Skeletal muscle tissue (tissue), 4 donors: ENCODE measurements around the gene CORO6. TPM values are rescaled to one million over a fixed set of nuclear protein-coding genes. Genes with fewer than 3 reads are reported as not detected.

Experiments
- H3K27ac ChIP-seq: one replicate; pipeline ENCODE4 v1.7.0; 2013; ENCODE audit warnings: mild to moderate bottlenecking, low read depth, low read length, inconsistent platforms
- H3K27me3 ChIP-seq, 3 donors: one replicate each; pipeline ENCODE4 v1.7.0; 2013; ENCODE audit warnings: low read length in 3 of 3; ENCODE audit not compliant: control insufficient read depth in 3 of 3, insufficient read depth in 3 of 3
- H3K36me3 ChIP-seq, 3 donors: one replicate each; pipeline ENCODE4 v1.7.0; 2013; ENCODE audit warnings: low read length in 3 of 3; ENCODE audit not compliant: control insufficient read depth in 3 of 3, insufficient read depth in 3 of 3
- H3K4me1 ChIP-seq, 3 donors: one replicate each; pipeline ENCODE4 v1.7.0; 2013; ENCODE audit warnings: low read length in 3 of 3, mild to moderate bottlenecking in 3 of 3; ENCODE audit not compliant: control insufficient read depth in 3 of 3, insufficient read depth in 3 of 3
- H3K4me3 ChIP-seq, 3 donors: one replicate each; pipeline ENCODE4 v1.7.0; 2013; ENCODE audit warnings: low read length in 3 of 3
- H3K9ac ChIP-seq, 3 donors: one replicate each; pipeline ENCODE4 v1.7.0; 2013; ENCODE audit warnings: low read length in 3 of 3, mild to moderate bottlenecking in 3 of 3, moderate library complexity in 2 of 3, low read depth in 1 of 3
- H3K9me3 ChIP-seq, 3 donors: one replicate each; pipeline ENCODE4 v1.7.0; 2013; ENCODE audit warnings: low read length in 3 of 3; ENCODE audit not compliant: control insufficient read depth in 3 of 3
- total RNA-seq: library from RNA; depleted of rRNA; stranded (reverse); fragments of >200 nt; gene quantifications from one replicate; pipeline ENCODE4 v1.2.3, GENCODE V29; 2014
- donor health status: Osteomylitis.

CORO6 gene
- total RNA-seq, 1 donor from 2014 or later, result 43.3 TPM

DNA sequence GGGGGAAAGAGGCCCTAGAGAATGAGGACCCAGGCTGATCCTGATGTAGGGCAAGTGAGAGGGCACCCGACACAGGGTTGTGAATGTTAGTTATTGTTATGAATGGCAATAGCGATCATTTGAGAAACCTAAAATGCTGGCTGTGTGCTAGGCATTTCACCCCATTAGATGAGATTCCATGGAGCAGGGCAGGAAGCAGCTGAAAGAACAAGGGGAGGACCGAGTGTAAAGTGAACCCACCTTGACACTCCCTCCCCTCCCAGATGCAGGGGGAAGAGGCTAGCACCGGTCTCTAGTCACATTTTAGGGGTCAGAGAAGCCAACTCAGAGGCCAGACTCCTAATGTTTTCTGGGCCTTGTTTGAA is 553 bp upstream of the CORO6 start:
- peak overlapping the region; percentile 76 to 90 (median 79) for H3K4me3 ChIP-seq

DNA sequence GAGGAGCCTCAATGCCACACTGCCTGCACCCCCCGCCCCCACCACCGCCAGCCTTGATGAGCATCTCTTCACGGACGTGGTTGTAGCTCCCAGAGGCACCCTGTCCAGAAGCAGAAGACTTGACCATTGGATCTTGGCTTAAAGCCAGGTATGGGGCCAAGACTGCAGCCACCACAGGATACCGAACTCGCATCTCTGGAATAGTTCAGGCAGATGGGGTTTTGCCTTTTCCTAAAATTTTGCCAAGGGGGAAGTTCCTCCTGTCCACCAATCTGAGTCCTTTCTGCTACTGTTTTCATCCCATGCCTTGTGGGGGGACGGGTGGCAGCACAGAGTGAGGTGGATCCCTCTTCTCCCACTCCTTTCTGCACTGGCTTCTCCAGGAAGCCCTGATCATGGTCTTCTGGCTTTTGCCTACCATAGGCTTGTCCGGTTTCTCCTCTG is 939 bp downstream of the CORO6 start:
- H3K27me3 ChIP-seq, result no peaks in the 10 kb centered on the region
- peak overlapping the region; percentile 91 to 97 (median 94) for H3K9ac ChIP-seq
- peak overlapping the region; percentile 97 for H3K27ac ChIP-seq

More for the DNA sequence above, 553 bp upstream of the CORO6 start:
- peaks cover 71 to 78% (median 77%) of the 10 kb centered on the region in 3 donors for H3K4me1 ChIP-seq
- no peaks in the 10 kb centered on the region for H3K27me3 ChIP-seq
- peak overlapping the region; percentile 97 for H3K27ac ChIP-seq
- no peaks in the 10 kb centered on the region for H3K9me3 ChIP-seq
- H3K36me3 ChIP-seq, result peaks cover 12 to 29% (median 16%) of the 10 kb centered on the region in 3 donors
- peak overlapping the region; percentile 47 to 97 (median 94) for H3K9ac ChIP-seq

DNA sequence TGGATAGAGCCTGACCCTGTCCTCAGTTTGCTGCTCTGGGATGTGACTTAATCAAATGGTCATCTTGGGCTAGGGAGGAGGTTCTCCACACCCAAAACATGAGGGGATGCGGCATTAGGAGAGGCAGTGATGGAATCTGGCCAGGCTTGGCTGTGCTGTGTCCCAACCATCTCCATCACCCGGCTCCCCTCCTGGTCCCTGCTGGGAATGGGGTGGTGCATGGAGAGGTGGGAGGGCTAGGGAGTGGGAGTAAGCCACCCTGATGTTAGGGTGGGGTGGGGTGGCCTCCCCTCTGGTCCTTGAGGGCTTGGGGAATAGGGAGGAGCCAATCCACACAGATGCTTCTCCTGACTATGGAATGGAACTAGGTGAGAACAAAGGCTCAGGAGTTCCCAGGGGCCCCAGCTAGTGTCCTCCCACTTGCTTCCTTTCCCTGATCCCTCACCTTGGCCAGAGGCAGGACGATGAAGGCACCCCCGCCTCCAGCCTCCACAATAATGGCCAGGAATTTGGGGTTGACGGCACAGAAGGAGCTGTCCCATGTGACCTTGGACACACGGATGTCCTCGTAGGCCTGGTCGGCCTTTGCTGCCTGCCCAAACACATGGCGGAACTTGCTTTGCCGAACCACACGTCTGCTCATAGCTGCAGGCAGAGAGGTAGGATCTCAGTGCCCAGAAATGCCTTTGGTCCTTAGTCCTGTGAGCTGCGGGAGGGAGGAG is 1.8 kb downstream of the CORO6 start:
- Histone ChIP-seq H3K4me1 (peaks cover 72 to 82% (median 79%) of the 10 kb centered on the region in 3 donors), H3K4me3 (peak overlapping the region; percentile 76 to 90 (median 79)), H3K36me3 (peaks cover 17 to 39% (median 21%) of the 10 kb centered on the region in 3 donors), H3K27ac (peak overlapping the region; percentile 97), H3K9me3 (no peaks in the 10 kb centered on the region), H3K9ac (peak overlapping the region; percentile 91 to 97 (median 94)), H3K27me3 (no peaks in the 10 kb centered on the region)

More for the DNA sequence above, 939 bp downstream of the CORO6 start:
- Histone ChIP-seq H3K36me3 (peaks cover 12 to 35% (median 16%) of the 10 kb centered on the region in 3 donors), H3K4me1 (peaks cover 71 to 80% (median 77%) of the 10 kb centered on the region in 3 donors), H3K9me3 (no peaks in the 10 kb centered on the region), H3K4me3 (peak overlapping the region; percentile 76 to 90 (median 79))

DNA sequence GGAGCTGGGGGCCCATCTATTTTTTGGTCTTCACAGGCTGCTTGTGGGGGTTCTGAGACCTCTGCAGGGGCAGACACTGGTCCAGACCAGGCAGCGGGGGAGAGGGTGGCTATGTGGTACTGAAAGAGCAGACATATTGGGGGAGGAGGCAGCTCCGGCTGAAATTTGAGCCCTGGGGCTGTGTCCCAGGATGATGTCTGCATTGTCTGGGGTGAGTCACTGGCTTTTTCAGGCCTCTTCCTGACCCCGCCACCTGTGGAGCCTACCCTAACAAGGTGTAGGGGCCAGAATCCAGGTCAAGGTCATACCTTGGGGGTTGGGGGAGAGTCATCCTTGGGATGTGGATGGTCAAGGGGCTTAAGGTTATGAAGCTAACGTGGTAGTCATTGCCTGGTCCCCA is 2.4 kb downstream of the CORO6 start:
- Histone ChIP-seq H3K27ac (peak overlapping the region; percentile 97), H3K27me3 (no peaks in the 10 kb centered on the region), H3K4me3 (peak overlapping the region; percentile 76 to 90 (median 79)), H3K9ac (peak overlapping the region; percentile 66 to 97 (median 94)), H3K36me3 (peaks cover 22 to 43% (median 23%) of the 10 kb centered on the region in 3 donors), H3K9me3 (no peaks in the 10 kb centered on the region), H3K4me1 (peaks cover 79 to 83% (median 83%) of the 10 kb centered on the region in 3 donors)

DNA sequence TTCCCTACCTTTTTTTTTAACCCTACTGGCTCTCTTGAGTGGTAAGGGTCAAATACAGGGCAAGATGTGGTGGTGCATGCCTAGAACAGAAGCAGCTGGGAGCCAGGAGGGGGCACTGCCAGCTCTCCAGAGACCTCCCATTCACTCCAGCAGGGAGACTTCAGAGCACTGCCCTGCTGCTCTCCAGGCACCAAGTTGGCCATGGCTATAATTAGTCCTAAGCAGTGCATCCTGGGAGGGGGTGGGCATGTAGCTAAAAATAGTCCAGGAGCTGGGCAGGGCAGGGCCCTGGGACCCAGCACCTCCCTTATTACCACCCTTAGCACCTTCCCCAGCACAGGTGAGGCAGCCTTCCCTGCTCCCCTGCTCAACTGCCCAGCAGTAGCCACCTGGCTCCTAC is 3.5 kb downstream of the CORO6 start:
- Histone ChIP-seq H3K9ac (peak overlapping the region; percentile 74 to 97 (median 94)), H3K9me3 (no peaks in the 10 kb centered on the region), H3K36me3 (peaks cover 26 to 43% (median 30%) of the 10 kb centered on the region in 3 donors), H3K27ac (peak overlapping the region; percentile 97), H3K4me1 (peaks cover 84 to 86% (median 85%) of the 10 kb centered on the region in 3 donors), H3K27me3 (no peaks in the 10 kb centered on the region), H3K4me3 (peak overlapping the region; percentile 76 to 90 (median 79))

DNA sequence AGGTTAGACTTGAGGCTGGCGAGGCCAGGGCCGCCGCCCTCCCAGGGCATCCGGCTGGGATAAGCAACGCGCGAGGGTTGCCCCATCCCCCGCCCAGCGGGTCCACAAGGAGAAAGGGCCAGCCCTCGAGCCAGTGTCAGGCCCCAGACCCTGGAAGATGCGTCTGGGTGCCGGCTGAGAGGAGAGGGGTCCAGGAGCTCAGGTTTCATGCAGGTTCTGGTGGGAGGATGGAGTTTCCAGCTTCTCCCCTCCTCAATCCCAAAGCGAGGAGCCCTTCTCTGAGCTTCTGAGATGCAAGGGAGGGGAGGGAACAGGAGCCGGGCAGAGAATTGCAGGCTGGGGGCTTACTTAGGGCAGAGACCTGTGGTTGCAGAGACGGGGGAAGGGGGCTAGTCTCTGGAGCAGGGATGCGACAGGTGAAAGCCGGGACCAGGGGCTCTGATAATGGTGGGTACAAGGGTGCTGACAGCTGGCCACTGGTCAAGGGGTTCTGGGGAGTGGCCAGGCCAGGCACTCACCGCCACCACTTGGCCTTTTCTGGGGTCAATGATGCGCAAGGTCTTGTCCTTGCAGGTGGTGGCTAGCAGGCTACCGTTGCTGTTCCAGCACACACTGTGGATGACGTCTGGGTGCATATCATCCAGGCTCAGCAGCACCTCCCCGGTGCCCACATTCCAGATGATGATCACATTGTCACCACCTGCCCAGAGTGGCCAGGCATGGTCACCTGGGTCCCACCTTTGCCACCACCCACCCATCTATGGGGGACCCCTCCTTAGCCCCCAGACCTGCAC is 4.2 kb downstream of the CORO6 start:
- Histone ChIP-seq H3K4me1 (peaks cover 86 to 88% (median 88%) of the 10 kb centered on the region in 3 donors), H3K9ac (peak overlapping the region; percentile 47 to 97 (median 71)), H3K9me3 (no peaks in the 10 kb centered on the region), H3K27ac (peak overlapping the region; percentile 97), H3K4me3 (peak overlapping the region; percentile 40 to 76 (median 72)), H3K36me3 (peaks cover 26 to 43% (median 30%) of the 10 kb centered on the region in 3 donors), H3K27me3 (no peaks in the 10 kb centered on the region)

DNA sequence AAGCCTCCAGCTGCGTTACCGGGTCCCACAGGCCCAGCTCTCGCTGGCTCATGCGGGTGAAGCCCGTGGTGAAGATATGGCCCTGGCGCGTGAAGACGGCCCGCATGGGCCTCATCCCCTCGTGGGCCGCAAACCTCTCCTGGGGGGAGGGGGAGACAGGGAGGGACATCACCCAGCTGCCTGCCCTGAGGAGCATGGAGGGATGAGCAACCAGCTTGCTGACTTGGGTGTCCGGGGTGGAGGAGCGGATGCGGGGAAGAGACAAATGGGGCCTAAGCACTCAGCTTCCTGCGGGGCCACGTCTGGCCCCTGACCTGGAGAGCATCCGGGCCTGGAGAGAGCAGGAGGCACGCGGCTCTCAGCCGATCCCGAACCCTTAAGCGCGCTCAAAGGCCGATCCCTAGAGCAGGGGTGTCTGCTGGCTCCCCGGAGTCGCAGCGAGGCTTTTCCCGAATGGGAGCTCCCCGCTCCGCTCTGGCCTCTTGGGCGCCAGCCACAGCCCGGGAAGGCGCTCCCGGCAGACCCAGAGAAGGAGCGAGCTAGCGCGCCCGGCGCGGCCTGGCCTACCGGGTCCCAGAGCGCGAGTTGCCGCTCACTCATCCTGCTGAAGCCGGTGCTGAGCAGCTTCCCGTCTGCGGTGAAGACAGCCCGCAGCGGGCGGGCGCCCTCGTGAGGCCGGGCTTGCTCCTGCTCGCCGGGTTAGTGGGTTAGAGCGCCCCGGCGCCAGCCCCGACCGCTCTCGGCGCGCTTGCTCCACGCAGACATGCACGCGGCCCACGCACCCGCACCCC is 5.0 kb downstream of the CORO6 start:
- Histone ChIP-seq H3K27ac (peak overlapping the region; percentile 97), H3K27me3 (no peaks in the 10 kb centered on the region), H3K9me3 (no peaks in the 10 kb centered on the region), H3K4me3 (peak overlapping the region; percentile 40 to 76 (median 72)), H3K9ac (peak overlapping the region; percentile 20 to 97 (median 51)), H3K36me3 (peaks cover 26 to 43% (median 30%) of the 10 kb centered on the region in 3 donors), H3K4me1 (peaks cover 83 to 86% (median 83%) of the 10 kb centered on the region in 3 donors)

DNA sequence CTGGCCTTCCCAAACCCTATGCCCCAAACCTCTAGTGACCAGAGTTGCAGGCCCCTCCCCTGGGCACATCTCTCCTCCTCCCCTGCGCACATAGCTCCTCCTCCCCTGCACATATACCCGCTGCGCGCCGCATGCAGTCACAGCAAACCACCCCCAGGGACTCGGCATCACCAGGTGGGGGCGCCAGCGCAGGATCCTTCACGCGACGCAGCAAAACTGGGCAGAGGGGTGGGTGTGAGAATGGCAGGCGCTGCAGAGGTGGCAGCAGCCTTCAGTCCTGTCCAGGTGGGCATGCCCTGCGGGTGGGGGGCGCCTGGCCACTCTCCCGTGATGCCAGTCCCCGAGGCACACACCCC is 5.6 kb downstream of the CORO6 start:
- peaks cover 83 to 86% (median 83%) of the 10 kb centered on the region in 3 donors for H3K4me1 ChIP-seq
- H3K9ac ChIP-seq, result peak overlapping the region; percentile 20 to 97 (median 51)
- no peaks in the 10 kb centered on the region for H3K9me3 ChIP-seq
- peak overlapping the region; percentile 38 to 76 (median 72) for H3K4me3 ChIP-seq
- peak overlapping the region; percentile 97 for H3K27ac ChIP-seq
- no peaks in the 10 kb centered on the region for H3K27me3 ChIP-seq
- H3K36me3 ChIP-seq, result peaks cover 26 to 40% (median 30%) of the 10 kb centered on the region in 3 donors

DNA sequence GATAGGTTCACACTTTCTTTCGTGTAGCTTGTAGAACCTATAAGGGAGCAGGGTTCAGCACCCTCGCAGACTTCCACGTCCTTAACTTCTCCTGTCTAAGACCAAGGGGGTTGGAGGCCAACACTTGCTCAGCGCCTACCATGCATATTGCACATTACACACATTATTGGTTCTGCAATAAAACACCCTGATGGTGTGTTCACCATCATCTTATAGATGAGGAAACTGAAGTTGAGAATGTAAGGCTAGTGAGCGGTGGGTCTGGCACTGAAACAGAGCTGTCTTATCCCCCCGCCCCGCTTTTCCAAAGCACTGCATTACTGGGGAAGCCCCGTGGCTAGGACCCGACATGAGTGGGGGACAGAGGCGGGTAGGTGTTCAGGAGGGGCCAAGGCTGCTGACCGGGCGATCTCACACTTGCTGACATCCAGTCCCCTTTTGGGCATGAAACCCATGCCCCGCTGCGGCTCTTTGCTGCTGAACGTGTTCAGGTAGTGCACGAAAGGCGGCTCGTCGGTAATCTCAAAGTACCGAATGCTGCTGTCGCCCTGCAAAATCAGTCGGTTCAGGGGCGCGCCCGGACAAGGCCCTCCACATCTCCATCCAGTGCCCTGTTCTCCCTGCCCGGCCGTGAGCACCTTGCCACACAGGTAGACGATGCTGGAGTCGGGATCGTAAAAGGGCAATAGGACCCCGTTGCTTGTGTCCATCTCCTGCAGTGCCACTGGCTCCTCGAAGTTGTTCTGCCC is 6.2 kb downstream of the CORO6 start:
- no peaks in the 10 kb centered on the region for H3K9me3 ChIP-seq
- H3K36me3 ChIP-seq, result peaks cover 26 to 35% (median 30%) of the 10 kb centered on the region in 3 donors
- H3K27ac ChIP-seq, result peak overlapping the region; percentile 47
- H3K9ac ChIP-seq, result peak overlapping the region in 2 of 3 donors; percentile 20 to 97
- H3K4me1 ChIP-seq, result peaks cover 79 to 82% (median 81%) of the 10 kb centered on the region in 3 donors
- peak overlapping the region; percentile 38 to 67 (median 56) for H3K4me3 ChIP-seq
- no peaks in the 10 kb centered on the region for H3K27me3 ChIP-seq
